Naive thymus-derived CD8-positive, alpha-beta T cell (primary cell): ENCODE data around the gene EIF3B. TPM values are rescaled to one million over a fixed set of nuclear protein-coding genes. Genes with fewer than 3 reads are reported as not detected.
"Not testable (repeated sequence)": the region's sequence is repeated elsewhere in the genome, so short reads cannot be mapped to it uniquely, and the experiment has no call there.

Experiments
- ATAC-seq, 2 donors: fragments of 150-1000 bp; cut with Tn5 transposase in 1 of 2; sonication (Bioruptor Pico), chemical (Tn5 transposase) in 1 of 2; 1 replicate in 1 of 2; 2 replicates in 1 of 2; pipeline ENCODE4 v1.10.0; 2021; ENCODE audit warnings: mild to moderate bottlenecking in 2 of 2, moderate library complexity in 2 of 2
- POLR2A ChIA-PET: fragments of 350-600 bp; sonication (Branson Sonifier 250); formaldehyde crosslinking; loops from one replicate; lab custom pipeline; 2021; ENCODE audit warnings: antibody characterized with exemption; lab: Charles Lee
- DNase-seq, 10 donors: peaks; one replicate each; pipeline versions ENCODE4 v3.0.0 to v3.0.0-alpha.2; 2020 to 2022
- H3K27ac Mint-ChIP-seq, 10 donors: one replicate each; pipeline ENCODE4 v1.8.0; 2020 to 2022; ENCODE audit warnings: mild to moderate bottlenecking in 10 of 10, mixed read lengths in 10 of 10, moderate library complexity in 4 of 10, inconsistent platforms in 1 of 10
- H3K27me3 Mint-ChIP-seq, 5 donors: one replicate each; pipeline ENCODE4 v1.8.0; 2021 to 2022; ENCODE audit warnings: mixed read lengths in 5 of 5
- H3K36me3 Mint-ChIP-seq, 3 donors: one replicate each; pipeline ENCODE4 v1.8.0; 2020 to 2022; ENCODE audit warnings: mixed read lengths in 3 of 3, mild to moderate bottlenecking in 2 of 3, inconsistent platforms in 1 of 3
- H3K4me1 Mint-ChIP-seq, 4 donors: one replicate each; pipeline ENCODE4 v1.8.0; 2021 to 2022; ENCODE audit warnings: mixed read lengths in 4 of 4
- H3K4me3 Mint-ChIP-seq, 10 donors: one replicate each; pipeline ENCODE4 v1.8.0; 2020 to 2022; ENCODE audit warnings: mild to moderate bottlenecking in 10 of 10, mixed read lengths in 10 of 10, moderate library complexity in 6 of 10, inconsistent platforms in 1 of 10
- H3K9me3 Mint-ChIP-seq, 9 donors: one replicate each; pipeline ENCODE4 v1.8.0; 2020 to 2022; ENCODE audit warnings: mixed read lengths in 9 of 9, mild to moderate bottlenecking in 3 of 9, inconsistent platforms in 1 of 9, moderate library complexity in 1 of 9
- polyA plus RNA-seq, 3 donors: library from polyadenylated mRNA; unstranded; fragments of 300-500 nt; fragmentation: Illumina TruSeq; gene quantifications; one replicate each; pipeline ENCODE4 v1.2.3, GENCODE V29; 2021
- total RNA-seq, 8 experiments: library from RNA in 2 of 8; stranded (reverse) in 2 of 8; gene quantifications; one replicate each; pipeline ENCODE4 v1.2.3 and lab custom pipeline; 2021 to 2026

EIF3B gene
- total and polyA plus RNA-seq, 5 experiments from 2014 or later: 96.5 to 164 (median 153) TPM

GRCh38 chr7:2317556-2318293 is 36.9 kb upstream of the EIF3B start:
- peaks cover 2 to 16% (median 7%) of the 10 kb centered on the region in 4 donors for H3K4me1 Mint-ChIP-seq
- H3K9me3 Mint-ChIP-seq: no peaks in the 10 kb centered on the region
- H3K4me3 Mint-ChIP-seq: no peak overlapping the region
- peaks cover 0 to 3% (median 0%) of the 10 kb centered on the region in 5 donors for H3K27me3 Mint-ChIP-seq
- ATAC-seq (no peak), DNase-seq (no peak)
- peak overlapping the region in 1 of 10 donors; percentile 49 for H3K27ac Mint-ChIP-seq
- POLR2A ChIA-PET: interaction anchor here (0.6 kb wide), 1 partner anchor 86 kb away, joined by 4 read pairs; no protein-coding TSS in a partner anchor
- no peaks in the 10 kb centered on the region for H3K36me3 Mint-ChIP-seq

DNA sequence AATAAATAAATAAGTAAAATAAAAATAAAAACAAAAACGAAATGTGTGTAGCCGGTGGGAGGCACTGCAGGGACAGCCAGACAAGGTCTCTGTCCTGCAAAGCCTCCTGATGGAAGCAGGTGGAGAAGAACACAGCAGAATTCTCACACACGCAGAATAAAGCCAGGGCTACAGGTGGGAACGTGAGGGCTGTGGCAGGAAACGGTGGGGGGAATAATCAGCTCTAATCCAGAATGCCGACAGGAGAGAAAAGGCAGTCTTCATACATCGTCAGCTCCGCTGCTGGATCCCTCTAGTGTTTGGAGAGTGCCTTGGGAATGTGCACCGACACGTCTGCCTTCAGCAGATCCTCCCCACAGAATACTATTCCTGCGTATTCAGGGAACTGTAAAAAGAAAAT is 33.6 kb upstream of the EIF3B start:
- POLR2A ChIA-PET: interaction anchor here (1.0 kb wide), 1 partner anchor 11 kb away, joined by 4 read pairs; no protein-coding TSS in a partner anchor
- ATAC-seq: no peak
- H3K27me3 Mint-ChIP-seq: peaks cover 0 to 5% (median 0%) of the 10 kb centered on the region in 5 donors
- no peaks in the 10 kb centered on the region for H3K36me3 Mint-ChIP-seq
- DNase-seq: no peak
- no peak overlapping the region for H3K27ac Mint-ChIP-seq
- H3K4me1 Mint-ChIP-seq: peaks cover 0 to 9% (median 4%) of the 10 kb centered on the region in 4 donors
- no peak overlapping the region for H3K4me3 Mint-ChIP-seq
- H3K9me3 Mint-ChIP-seq: no peaks in the 10 kb centered on the region

DNA sequence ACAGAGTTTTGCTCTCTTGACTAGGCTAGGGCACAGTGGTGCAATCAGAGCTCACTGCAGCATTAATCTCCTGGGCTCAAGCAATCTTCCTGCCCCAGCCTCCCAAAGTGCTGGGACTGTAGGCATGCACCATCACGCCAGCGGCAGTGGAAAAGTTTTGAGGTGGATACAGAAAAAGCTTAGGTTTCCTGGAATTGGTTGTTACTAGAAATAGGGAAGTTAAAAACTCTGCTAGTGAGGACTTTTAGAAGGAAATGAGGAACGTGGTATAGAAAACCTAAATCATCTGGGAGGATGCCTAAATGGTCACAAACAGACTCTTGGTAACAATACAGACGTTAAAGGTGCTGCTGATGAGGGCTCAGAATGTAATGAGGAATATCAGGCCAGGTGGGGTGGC is 29.5 kb upstream of the EIF3B start:
- H3K9me3 Mint-ChIP-seq: no peaks in the 10 kb centered on the region
- POLR2A ChIA-PET: no interaction called here
- no peaks in the 10 kb centered on the region for H3K36me3 Mint-ChIP-seq
- ATAC-seq: no peak
- peaks cover 0 to 4% (median 0%) of the 10 kb centered on the region in 4 donors for H3K4me1 Mint-ChIP-seq
- no peak overlapping the region for H3K4me3 Mint-ChIP-seq
- peaks cover 0 to 5% (median 0%) of the 10 kb centered on the region in 5 donors for H3K27me3 Mint-ChIP-seq
- H3K27ac Mint-ChIP-seq: no peak overlapping the region
- DNase-seq: no peak

DNA sequence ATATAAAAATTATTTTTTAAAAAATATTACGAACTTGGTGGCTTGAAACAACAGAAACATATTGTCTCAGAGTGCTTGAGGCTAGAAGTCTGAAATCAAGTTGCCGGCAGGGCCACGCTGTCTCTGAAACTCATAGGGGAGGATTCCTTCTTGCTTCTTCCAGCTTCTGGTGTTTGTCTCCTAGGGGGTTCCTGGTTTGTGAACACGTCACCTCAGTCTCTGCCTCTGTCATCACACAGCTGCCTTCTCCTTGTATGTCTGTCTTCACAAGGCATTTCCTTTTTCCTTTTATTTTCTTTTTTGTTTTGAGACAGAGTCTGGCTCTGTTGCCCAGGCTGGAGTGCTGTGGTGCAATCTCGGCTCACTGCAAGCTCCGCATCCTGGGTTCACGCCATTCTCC is 27.7 kb upstream of the EIF3B start:
- Mint-ChIP-seq H3K4me1 (peaks cover 0 to 4% (median 0%) of the 10 kb centered on the region in 4 donors), H3K36me3 (no peaks in the 10 kb centered on the region), H3K27ac (peak overlapping the region in 1 of 10 donors; percentile 34), H3K27me3 (peaks cover 0 to 2% (median 0%) of the 10 kb centered on the region in 5 donors), H3K4me3 (no peak overlapping the region), H3K9me3 (no peaks in the 10 kb centered on the region)
- DNase-seq (no peak), ATAC-seq (no peak)
- POLR2A ChIA-PET: no interaction called here

DNA sequence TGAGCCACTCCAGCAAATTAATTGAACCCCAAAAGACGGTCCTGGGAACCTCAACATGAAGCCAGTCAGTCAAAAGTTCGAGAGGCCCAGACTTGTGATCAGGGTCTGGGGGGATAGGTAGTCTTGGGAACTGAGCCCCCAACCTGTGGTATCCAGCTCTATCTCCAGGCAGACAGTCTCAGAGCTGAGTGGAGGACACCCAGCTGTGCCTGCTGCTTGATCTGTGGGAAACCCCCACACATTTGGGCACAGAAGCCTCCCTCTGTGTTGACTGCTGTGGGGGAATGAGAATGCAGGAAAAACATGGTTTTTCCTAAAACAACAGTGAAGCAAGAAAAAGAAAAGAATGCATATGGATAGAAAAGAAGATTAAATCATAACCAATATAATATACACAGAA is 24.1 kb upstream of the EIF3B start:
- POLR2A ChIA-PET: interaction anchor here (0.7 kb wide), 1 partner anchor 18 kb away, joined by 3 read pairs; no protein-coding TSS in a partner anchor
- Mint-ChIP-seq H3K27ac (peak overlapping the region in 1 of 10 donors; percentile 61), H3K9me3 (no peaks in the 10 kb centered on the region), H3K27me3 (no peaks in the 10 kb centered on the region), H3K4me1 (no peaks in the 10 kb centered on the region), H3K36me3 (no peaks in the 10 kb centered on the region), H3K4me3 (no peak overlapping the region)
- ATAC-seq (no peak), DNase-seq (no peak)

- POLR2A ChIA-PET: interaction anchor here (0.7 to 0.9 kb wide), 2 partner anchors 10 to 85 kb away, joined by 3 to 4 read pairs; no protein-coding TSS in a partner anchor
- H3K4me1 Mint-ChIP-seq: no peaks in the 10 kb centered on the region
- DNase-seq (no peak), ATAC-seq (no peak)
- no peak overlapping the region for H3K4me3 Mint-ChIP-seq
- H3K27ac Mint-ChIP-seq: no peak overlapping the region
- H3K9me3 Mint-ChIP-seq: no peaks in the 10 kb centered on the region
- H3K27me3 Mint-ChIP-seq: no peaks in the 10 kb centered on the region
- no peaks in the 10 kb centered on the region for H3K36me3 Mint-ChIP-seq
Observed at GRCh38 chr7:2331707-2332106, 22.9 kb upstream of the EIF3B start.

- H3K9me3 Mint-ChIP-seq, H3K4me1 Mint-ChIP-seq, H3K27me3 Mint-ChIP-seq, POLR2A ChIA-PET, DNase-seq, H3K36me3 Mint-ChIP-seq, ATAC-seq, H3K4me3 Mint-ChIP-seq: not testable (repeated sequence)
- H3K27ac Mint-ChIP-seq: peak overlapping the region in 1 of 10 donors; percentile 71
Observed at GRCh38 chr7:2332606-2333231, 21.9 kb upstream of the EIF3B start.

- DNase-seq (no peak), ATAC-seq (no peak)
- Mint-ChIP-seq H3K4me3 (no peak overlapping the region), H3K27ac (no peak overlapping the region), H3K4me1 (no peaks in the 10 kb centered on the region), H3K27me3 (no peaks in the 10 kb centered on the region), H3K9me3 (no peaks in the 10 kb centered on the region), H3K36me3 (no peaks in the 10 kb centered on the region)
- POLR2A ChIA-PET: interaction anchor here (0.6 kb wide), 1 partner anchor 17 kb away, joined by 3 read pairs; no protein-coding TSS in a partner anchor
Observed at GRCh38 chr7:2336626-2337299, 17.9 kb upstream of the EIF3B start.

DNA sequence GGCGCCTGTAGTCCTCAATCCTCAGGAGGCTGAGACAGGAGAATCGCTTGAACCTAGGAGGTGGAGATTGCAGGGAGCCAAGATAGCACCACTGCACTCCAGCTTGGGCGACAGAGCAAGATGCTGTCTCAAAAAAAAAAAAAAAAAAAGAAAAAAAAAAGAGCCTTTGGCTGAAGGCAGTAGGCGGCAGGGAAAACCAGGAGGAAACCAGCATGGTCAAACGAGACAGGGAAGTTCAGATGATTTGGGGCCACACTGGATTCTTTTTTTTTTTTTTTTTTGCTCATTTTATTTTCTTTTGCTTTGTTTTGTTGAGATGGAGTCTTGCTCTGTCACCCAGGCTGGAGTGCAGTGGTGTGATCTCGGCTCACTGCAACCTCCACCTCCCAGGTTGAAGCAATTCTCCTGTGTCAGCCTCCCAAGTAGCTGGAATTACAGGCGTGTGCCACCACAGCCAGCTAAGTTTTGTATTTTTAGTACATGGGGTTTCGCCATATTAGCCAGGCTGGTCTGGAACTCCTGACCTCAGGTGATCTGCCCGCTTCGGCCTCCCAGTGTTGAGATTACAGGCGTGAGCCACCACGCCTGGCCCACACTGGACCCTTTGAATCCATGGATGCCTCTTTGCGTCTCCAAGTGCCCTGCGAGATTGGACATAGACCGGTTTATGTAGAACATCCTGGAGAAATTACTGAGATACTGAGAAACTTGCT is 7.1 kb upstream of the EIF3B start:
- not testable (repeated sequence) for H3K4me1 Mint-ChIP-seq, H3K9me3 Mint-ChIP-seq, H3K36me3 Mint-ChIP-seq, H3K27me3 Mint-ChIP-seq, DNase-seq
- peak overlapping the region in 7 of 10 donors; percentile 34 to 74 (median 69) for H3K27ac Mint-ChIP-seq
- POLR2A ChIA-PET: interaction anchor here (1.2 kb wide), 1 partner anchor 100 kb away, joined by 3 read pairs; no protein-coding TSS in a partner anchor
- ATAC-seq: peak; percentile 43 to 45
- peak overlapping the region in 1 of 10 donors; percentile 43 for H3K4me3 Mint-ChIP-seq

DNA sequence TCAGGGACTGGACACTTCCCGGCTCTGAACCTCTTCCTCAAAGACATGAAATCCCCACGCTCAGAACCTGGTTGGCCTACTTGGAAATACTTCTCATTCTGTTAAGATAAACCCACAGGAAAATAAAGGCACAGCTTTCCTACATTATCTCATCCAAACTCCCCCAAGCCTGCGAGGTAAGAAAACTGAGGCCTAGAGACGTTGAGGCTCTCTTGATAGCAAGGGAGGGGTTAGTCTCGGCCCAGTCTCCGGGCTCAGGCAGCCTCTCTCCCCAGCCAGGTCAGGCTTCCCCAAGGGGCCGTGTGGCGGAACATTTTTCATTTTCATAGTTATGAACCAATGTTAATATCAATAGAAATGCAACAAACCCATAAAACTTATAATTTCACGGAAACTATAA is 4.6 kb upstream of the EIF3B start:
- Mint-ChIP-seq H3K36me3 (no peaks in the 10 kb centered on the region), H3K4me3 (no peak overlapping the region), H3K27me3 (no peaks in the 10 kb centered on the region), H3K4me1 (peaks cover 0 to 16% (median 14%) of the 10 kb centered on the region in 4 donors), H3K27ac (peak overlapping the region in 1 of 10 donors; percentile 27), H3K9me3 (no peaks in the 10 kb centered on the region)
- POLR2A ChIA-PET: no interaction called here
- DNase-seq (no peak), ATAC-seq (no peak)

DNA sequence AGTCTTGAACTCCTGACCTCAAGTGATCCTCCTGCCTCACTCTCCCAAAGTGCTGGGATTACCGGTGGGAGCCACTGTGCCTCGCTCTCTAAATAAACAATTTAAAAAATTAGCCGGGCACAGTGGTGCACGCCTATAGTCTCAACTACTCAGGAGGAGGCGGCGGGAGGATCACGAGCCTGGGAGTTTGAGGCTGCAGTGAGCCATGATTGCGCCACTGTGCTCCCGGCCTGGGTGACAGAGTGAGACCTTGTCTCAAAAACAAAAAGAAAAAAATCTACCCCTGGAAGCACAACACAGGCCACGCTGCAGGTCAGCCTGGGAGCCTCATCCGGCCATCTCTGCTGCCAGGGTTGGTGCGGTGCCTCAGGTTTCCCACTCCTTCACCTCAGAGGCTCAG is 3.8 kb upstream of the EIF3B start:
- Mint-ChIP-seq H3K27me3 (no peaks in the 10 kb centered on the region), H3K4me3 (no peak overlapping the region), H3K4me1 (peaks cover 0 to 24% (median 16%) of the 10 kb centered on the region in 4 donors), H3K36me3 (no peaks in the 10 kb centered on the region), H3K27ac (no peak overlapping the region), H3K9me3 (no peaks in the 10 kb centered on the region)
- ATAC-seq (no peak), DNase-seq (no peak)
- POLR2A ChIA-PET: no interaction called here
